K562 (cell line): Measurements from ENCODE around the gene ADAMTS10. TPM values are rescaled to one million over a fixed set of nuclear protein-coding genes. Genes with fewer than 3 reads are reported as not detected.

Experiments used
- AFF1 ChIP-seq, 2 experiments: fragments of 450-650 bp; IDR thresholded peaks; 2 replicates each; pipeline ENCODE4 v1.6.1; 2018; ENCODE audit warnings: mild to moderate bottlenecking in 2 of 2, low read depth in 1 of 2; ENCODE audit not compliant: partially characterized antibody in 2 of 2
- BHLHE40 ChIP-seq: IDR thresholded peaks from 2 replicates; pipeline ENCODE4 v1.6.1; 2011; ENCODE audit warnings: low read length, improper control_type of control experiment
- CEBPB ChIP-seq: fragments of 450-650 bp; IDR thresholded peaks from 2 replicates; pipeline ENCODE4 v1.6.1; 2016; ENCODE audit warnings: missing genetic modification characterization, missing compliant biosample characterization
- HDAC3 ChIP-seq: fragments of 450-650 bp; IDR thresholded peaks from 2 replicates; pipeline ENCODE4 v1.6.1; 2018; ENCODE audit warnings: borderline replicate concordance, mild to moderate bottlenecking, moderate library complexity; ENCODE audit not compliant: partially characterized antibody
- NEUROD1 ChIP-seq: fragments of 150-350 bp; IDR thresholded peaks from 2 replicates; pipeline ENCODE4 v1.6.1; 2014; ENCODE audit warnings: borderline replicate concordance, low read length, low read depth; ENCODE audit not compliant: partially characterized antibody
- NR2C2 ChIP-seq, 2 experiments: fragments of 200-800 bp in 1 of 2; sonication (Bioruptor generic) in 1 of 2; sonication (generic) in 1 of 2; formaldehyde crosslinking in 1 of 2; IDR thresholded peaks; 2 replicates each; pipeline versions ENCODE4 v1.6.1 to v1.8.0; 2016 to 2022; ENCODE audit warnings: mild to moderate bottlenecking in 1 of 2, missing compliant biosample characterization in 1 of 2, missing genetic modification characterization in 1 of 2, missing genetic modification reagents in 1 of 2
- NUFIP1 ChIP-seq: fragments of 450-650 bp; IDR thresholded peaks from 2 replicates; pipeline ENCODE4 v1.6.1; 2018; ENCODE audit not compliant: partially characterized antibody
- PURB ChIP-seq: sonication (generic); formaldehyde crosslinking; IDR thresholded peaks from 2 replicates; pipeline ENCODE4 v1.9.0; 2021; ENCODE audit warnings: low read depth, mild to moderate bottlenecking, missing genetic modification reagents
- SIN3A ChIP-seq, 2 experiments: fragments of 150-350 bp in 1 of 2; IDR thresholded peaks; 2 replicates each; pipeline ENCODE4 v1.6.1; 2011 to 2016; ENCODE audit warnings: borderline replicate concordance in 2 of 2, low read depth in 2 of 2, low read length in 2 of 2, mild to moderate bottlenecking in 2 of 2, moderate library complexity in 2 of 2; ENCODE audit not compliant: control insufficient read depth in 1 of 2
- ZNF511 ChIP-seq: sonication (generic); formaldehyde crosslinking; IDR thresholded peaks from 2 replicates; pipeline ENCODE4 v1.8.0; 2022; ENCODE audit warnings: mild to moderate bottlenecking, missing genetic modification reagents
- ZNF766 ChIP-seq: fragments of 200-800 bp; sonication (Bioruptor generic); conservative IDR thresholded peaks from 2 replicates; pipeline ENCODE4 v1.6.1; 2016; ENCODE audit warnings: missing genetic modification characterization, missing compliant biosample characterization
- polyA plus RNA-seq, 8 experiments: library from polyadenylated mRNA; depleted of rRNA in 4 of 8; stranded (reverse) in 5 of 8; unstranded in 3 of 8; fragments of >200 nt; fragmentation: Nextera tagmentation in 2 of 8; fragmentation: Illumina TruSeq in 1 of 8; extraction: Ambion mirVana in 2 of 8; extraction: Trizol in 1 of 8; gene quantifications; 2 replicates each; pipeline versions ENCODE4 v1.2.1 to v1.2.3, GENCODE V29; 2011 to 2014; ENCODE audit warnings: inconsistent platforms in 1 of 8, missing spikeins in 1 of 8
- total RNA-seq, 7 experiments: library from RNA; depleted of rRNA in 6 of 7; stranded (reverse); fragments of >200 nt in 6 of 7; fragmentation: Illumina TruSeq in 2 of 7; extraction: Trizol in 2 of 7; gene quantifications; 2 replicates each; pipeline versions ENCODE4 v1.2.1 to v1.2.3, GENCODE V29; 2011 to 2021; ENCODE audit warnings: low replicate concordance in 1 of 7
- TF ChIP-seq, protein P1 (sequence below), 2 experiments: fragments of 450-650 bp; formaldehyde crosslinking in 1 of 2; IDR thresholded peaks; 2 replicates each; pipeline versions ENCODE4 v1.4.0 to v1.6.1; 2014 to 2020; ENCODE audit warnings: mild to moderate bottlenecking in 2 of 2, borderline replicate concordance in 1 of 2, low read depth in 1 of 2

The ADAMTS10 gene
- total and polyA plus RNA-seq, 9 of the 15 experiments (the other 6 are each of a cell fraction or from before 2014, with no cell fraction given), result 0.33 to 1.8 (median 0.57) TPM; not detected in 4

- TF ChIP-seq AFF1 (IDR thresholded peaks at IDR 0.05; ENCODE audit: low read depth in 1 of 2, partially characterized antibody in 2 of 2), result peak in 1 of 2 experiments; percentile 28
- TF ChIP-seq BHLHE40, result peak; percentile 29; the same call in 1 of the 2 replicates
- TF ChIP-seq, protein P1, sequence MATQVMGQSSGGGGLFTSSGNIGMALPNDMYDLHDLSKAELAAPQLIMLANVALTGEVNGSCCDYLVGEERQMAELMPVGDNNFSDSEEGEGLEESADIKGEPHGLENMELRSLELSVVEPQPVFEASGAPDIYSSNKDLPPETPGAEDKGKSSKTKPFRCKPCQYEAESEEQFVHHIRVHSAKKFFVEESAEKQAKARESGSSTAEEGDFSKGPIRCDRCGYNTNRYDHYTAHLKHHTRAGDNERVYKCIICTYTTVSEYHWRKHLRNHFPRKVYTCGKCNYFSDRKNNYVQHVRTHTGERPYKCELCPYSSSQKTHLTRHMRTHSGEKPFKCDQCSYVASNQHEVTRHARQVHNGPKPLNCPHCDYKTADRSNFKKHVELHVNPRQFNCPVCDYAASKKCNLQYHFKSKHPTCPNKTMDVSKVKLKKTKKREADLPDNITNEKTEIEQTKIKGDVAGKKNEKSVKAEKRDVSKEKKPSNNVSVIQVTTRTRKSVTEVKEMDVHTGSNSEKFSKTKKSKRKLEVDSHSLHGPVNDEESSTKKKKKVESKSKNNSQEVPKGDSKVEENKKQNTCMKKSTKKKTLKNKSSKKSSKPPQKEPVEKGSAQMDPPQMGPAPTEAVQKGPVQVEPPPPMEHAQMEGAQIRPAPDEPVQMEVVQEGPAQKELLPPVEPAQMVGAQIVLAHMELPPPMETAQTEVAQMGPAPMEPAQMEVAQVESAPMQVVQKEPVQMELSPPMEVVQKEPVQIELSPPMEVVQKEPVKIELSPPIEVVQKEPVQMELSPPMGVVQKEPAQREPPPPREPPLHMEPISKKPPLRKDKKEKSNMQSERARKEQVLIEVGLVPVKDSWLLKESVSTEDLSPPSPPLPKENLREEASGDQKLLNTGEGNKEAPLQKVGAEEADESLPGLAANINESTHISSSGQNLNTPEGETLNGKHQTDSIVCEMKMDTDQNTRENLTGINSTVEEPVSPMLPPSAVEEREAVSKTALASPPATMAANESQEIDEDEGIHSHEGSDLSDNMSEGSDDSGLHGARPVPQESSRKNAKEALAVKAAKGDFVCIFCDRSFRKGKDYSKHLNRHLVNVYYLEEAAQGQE (IDR thresholded peaks at IDR 0.05; ENCODE audit: borderline replicate concordance), result peak; percentile 24; the same call in 1 of the 2 replicates
- TF ChIP-seq, protein P1 (CRISPR knock-in tag; IDR thresholded peaks at IDR 0.05; ENCODE audit: low read depth), result no peak
- peak; percentile 52 for TF ChIP-seq NEUROD1
- no peak for TF ChIP-seq NUFIP1
- no peak for TF ChIP-seq PURB (CRISPR knock-in tag)
- peak; percentile 22; the same call in 1 of the 2 replicates for TF ChIP-seq ZNF511 (CRISPR knock-in tag)
- TF ChIP-seq HDAC3, result peak; percentile 64
- no peak for TF ChIP-seq NR2C2 (CRISPR knock-in tag; IDR thresholded peaks at IDR 0.05)
- TF ChIP-seq NR2C2 (tag; IDR thresholded peaks at IDR 0.05), result peak; percentile 49; the same call in 1 of the 2 replicates
- peak; percentile 97 for TF ChIP-seq CEBPB
- no peak for TF ChIP-seq ZNF766 (CRISPR knock-in tag)
- TF ChIP-seq SIN3A (IDR thresholded peaks at IDR 0.05; ENCODE audit: borderline replicate concordance in 2 of 2, control insufficient read depth in 1 of 2, low read depth in 2 of 2, low read length in 2 of 2), result no peak
These were observed 41.3 kb downstream of the ADAMTS10 start (continued) for GRCh38 chr19:8569066-8569771.
